Panc1 (cell line): ENCODE measurements around the gene ADCY2. TPM values are rescaled to one million over a fixed set of nuclear protein-coding genes. Genes with fewer than 3 reads are reported as not detected.

Source experiments
- ATAC-seq: fragments of 200-7000 bp; cut with Tn5 transposase; 2 replicates; pipeline ENCODE4 v1.9.1; 2020; ENCODE audit warnings: mild to moderate bottlenecking, moderate library complexity
- BruUV-seq: library from RNA; stranded (reverse); fragments of 400-500 nt; replicated peaks from 2 replicates; lab custom pipeline; 2021; lab: Mats Ljungman, UMichigan
- CTCF ChIA-PET: fragments of 300-600 bp; sonication (Branson Sonifier 250); formaldehyde crosslinking; loops from one replicate; lab custom pipeline; 2022; ENCODE audit warnings: antibody characterized with exemption; lab: Charles Lee
- POLR2A ChIA-PET: fragments of 300-600 bp; sonication (Branson Sonifier 250); formaldehyde crosslinking; loops from one replicate; lab custom pipeline; 2022; ENCODE audit warnings: antibody characterized with exemption; lab: Charles Lee
- DNase-seq: peaks from one replicate; pipeline ENCODE4 v3.0.0-alpha.2; 2010; ENCODE audit warnings: low read depth, low spot score
- H3K27ac ChIP-seq: 2 replicates; pipeline ENCODE4 v1.5.1; 2011; ENCODE audit warnings: mild to moderate bottlenecking, low read length, inconsistent platforms
- H3K27me3 ChIP-seq: fragments of 200-500 bp; sonication (Bioruptor generic); 2 replicates; pipeline ENCODE4 v1.6.0; 2014; ENCODE audit warnings: low read length, inconsistent platforms; ENCODE audit not compliant: control insufficient read depth, insufficient read depth
- H3K36me3 ChIP-seq: fragments of 200-500 bp; sonication (Bioruptor generic); 2 replicates; pipeline ENCODE4 v1.5.1; 2014; ENCODE audit warnings: inconsistent platforms, mild to moderate bottlenecking, low read length, moderate library complexity; ENCODE audit not compliant: control insufficient read depth, insufficient read depth
- H3K4me1 ChIP-seq: 2 replicates; pipeline ENCODE4 v1.5.1; 2011; ENCODE audit warnings: inconsistent platforms, mild to moderate bottlenecking, low read length, moderate library complexity; ENCODE audit not compliant: control insufficient read depth, insufficient read depth
- H3K4me3 ChIP-seq, 2 experiments: 2 replicates each; pipeline ENCODE4 v1.5.1; 2011 to 2012; ENCODE audit warnings: low read depth in 2 of 2, low read length in 2 of 2, mild to moderate bottlenecking in 2 of 2, inconsistent platforms in 1 of 2, moderate library complexity in 1 of 2
- H3K9me3 ChIP-seq: fragments of 200-500 bp; sonication (Bioruptor generic); 2 replicates; pipeline ENCODE4 v1.5.1; 2014; ENCODE audit warnings: low read depth, mild to moderate bottlenecking, inconsistent platforms, low read length, moderate library complexity; ENCODE audit not compliant: control insufficient read depth, insufficient read depth
- POLR2AphosphoS5 ChIP-seq: IDR thresholded peaks from 2 replicates; pipeline ENCODE4 v1.6.1; 2012; ENCODE audit warnings: mild to moderate bottlenecking, low read depth, low read length, moderate library complexity
- SIN3A ChIP-seq: IDR thresholded peaks from 2 replicates; pipeline ENCODE4 v1.6.1; 2012; ENCODE audit warnings: low read depth, mild to moderate bottlenecking, low read length, moderate library complexity, borderline replicate concordance; ENCODE audit not compliant: insufficient read depth
- TCF7L2 ChIP-seq: IDR thresholded peaks from 2 replicates; pipeline ENCODE4 v1.6.1; 2011; ENCODE audit warnings: mild to moderate bottlenecking, low read depth, low read length, inconsistent platforms
- in situ Hi-C: cut with HindIII; loops from 2 replicates; pipeline ENCODE4 v1.10.0; 2016; ENCODE audit warnings: low sequenced_read_pairs, low pct_unique_long_range_greater_than_20kb
- intact Hi-C: fragments of 100-400 bp; cut with micrococcal nuclease; formaldehyde crosslinking; loops from one replicate; pipeline ENCODE4 v1.10.0; 2022; ENCODE audit not compliant: unreplicated experiment
- total RNA-seq: library from RNA; stranded (reverse); gene quantifications from one replicate; pipeline ENCODE4 v1.2.1, GENCODE V29; 2021; ENCODE audit not compliant: unreplicated experiment
- TF ChIP-seq, protein P1 (sequence below), 2 experiments: IDR thresholded peaks; 2 replicates each; pipeline ENCODE4 v1.6.1; 2011 to 2012; ENCODE audit warnings: low read depth in 2 of 2, control low read depth in 1 of 2, low read length in 1 of 2, mild to moderate bottlenecking in 1 of 2, moderate library complexity in 1 of 2; ENCODE audit not compliant: insufficient read depth in 1 of 2
- TF ChIP-seq, protein P2 (sequence below): fragments of 450-650 bp; IDR thresholded peaks from 2 replicates; pipeline ENCODE4 v1.5.1; 2017; ENCODE audit warnings: mild to moderate bottlenecking

Gene ADCY2
- total RNA-seq, 1 experiment from 2014 or later: 0.13 TPM

DNA sequence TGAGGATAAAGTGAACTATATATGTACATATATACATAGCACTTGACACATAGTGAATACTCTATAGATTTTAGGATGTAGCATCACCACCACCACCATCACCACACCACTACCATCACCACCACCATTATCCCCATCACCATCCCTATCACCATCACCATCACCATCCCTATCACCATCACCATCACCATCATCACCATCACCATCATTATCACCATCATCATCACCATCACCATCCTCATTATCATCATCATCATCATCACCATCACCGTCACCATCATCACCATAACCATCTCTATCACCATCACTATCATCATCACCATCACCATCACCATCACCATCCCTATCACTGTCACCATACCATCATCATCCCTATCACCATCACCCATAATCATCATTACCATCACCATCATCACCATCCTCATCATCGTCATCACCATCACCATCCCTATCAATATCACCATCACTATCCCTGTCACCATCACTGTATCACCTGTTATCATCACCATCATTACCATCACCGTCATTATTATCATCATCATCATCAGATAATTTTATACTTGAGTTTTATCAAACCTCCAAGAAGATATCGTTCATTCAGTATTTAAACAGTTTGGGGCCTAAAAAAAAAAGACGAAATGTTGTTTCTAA lies 345.6 kb downstream of the ADCY2 start:
- no peak overlapping the region for H3K27ac ChIP-seq
- intact Hi-C loops: loop anchor here (10.0 kb wide), 1 partner anchor 347 kb away; the partner anchor contains the start of gene ADCY2
- CTCF ChIA-PET: no interaction called here
- H3K4me3 ChIP-seq: no peak overlapping the region
- H3K4me1 ChIP-seq: no peaks in the 10 kb centered on the region
- in situ Hi-C loops: no loop called here
- no peak for DNase-seq
- H3K36me3 ChIP-seq: no peaks in the 10 kb centered on the region
- TF ChIP-seq POLR2AphosphoS5 (no peak), SIN3A (no peak), TCF7L2 (no peak)
- TF ChIP-seq, protein P1, sequence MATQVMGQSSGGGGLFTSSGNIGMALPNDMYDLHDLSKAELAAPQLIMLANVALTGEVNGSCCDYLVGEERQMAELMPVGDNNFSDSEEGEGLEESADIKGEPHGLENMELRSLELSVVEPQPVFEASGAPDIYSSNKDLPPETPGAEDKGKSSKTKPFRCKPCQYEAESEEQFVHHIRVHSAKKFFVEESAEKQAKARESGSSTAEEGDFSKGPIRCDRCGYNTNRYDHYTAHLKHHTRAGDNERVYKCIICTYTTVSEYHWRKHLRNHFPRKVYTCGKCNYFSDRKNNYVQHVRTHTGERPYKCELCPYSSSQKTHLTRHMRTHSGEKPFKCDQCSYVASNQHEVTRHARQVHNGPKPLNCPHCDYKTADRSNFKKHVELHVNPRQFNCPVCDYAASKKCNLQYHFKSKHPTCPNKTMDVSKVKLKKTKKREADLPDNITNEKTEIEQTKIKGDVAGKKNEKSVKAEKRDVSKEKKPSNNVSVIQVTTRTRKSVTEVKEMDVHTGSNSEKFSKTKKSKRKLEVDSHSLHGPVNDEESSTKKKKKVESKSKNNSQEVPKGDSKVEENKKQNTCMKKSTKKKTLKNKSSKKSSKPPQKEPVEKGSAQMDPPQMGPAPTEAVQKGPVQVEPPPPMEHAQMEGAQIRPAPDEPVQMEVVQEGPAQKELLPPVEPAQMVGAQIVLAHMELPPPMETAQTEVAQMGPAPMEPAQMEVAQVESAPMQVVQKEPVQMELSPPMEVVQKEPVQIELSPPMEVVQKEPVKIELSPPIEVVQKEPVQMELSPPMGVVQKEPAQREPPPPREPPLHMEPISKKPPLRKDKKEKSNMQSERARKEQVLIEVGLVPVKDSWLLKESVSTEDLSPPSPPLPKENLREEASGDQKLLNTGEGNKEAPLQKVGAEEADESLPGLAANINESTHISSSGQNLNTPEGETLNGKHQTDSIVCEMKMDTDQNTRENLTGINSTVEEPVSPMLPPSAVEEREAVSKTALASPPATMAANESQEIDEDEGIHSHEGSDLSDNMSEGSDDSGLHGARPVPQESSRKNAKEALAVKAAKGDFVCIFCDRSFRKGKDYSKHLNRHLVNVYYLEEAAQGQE (IDR thresholded peaks at IDR 0.05; ENCODE audit: insufficient read depth in 1 of 2, low read depth in 2 of 2, low read length in 1 of 2): no peak
- TF ChIP-seq, protein P2, sequence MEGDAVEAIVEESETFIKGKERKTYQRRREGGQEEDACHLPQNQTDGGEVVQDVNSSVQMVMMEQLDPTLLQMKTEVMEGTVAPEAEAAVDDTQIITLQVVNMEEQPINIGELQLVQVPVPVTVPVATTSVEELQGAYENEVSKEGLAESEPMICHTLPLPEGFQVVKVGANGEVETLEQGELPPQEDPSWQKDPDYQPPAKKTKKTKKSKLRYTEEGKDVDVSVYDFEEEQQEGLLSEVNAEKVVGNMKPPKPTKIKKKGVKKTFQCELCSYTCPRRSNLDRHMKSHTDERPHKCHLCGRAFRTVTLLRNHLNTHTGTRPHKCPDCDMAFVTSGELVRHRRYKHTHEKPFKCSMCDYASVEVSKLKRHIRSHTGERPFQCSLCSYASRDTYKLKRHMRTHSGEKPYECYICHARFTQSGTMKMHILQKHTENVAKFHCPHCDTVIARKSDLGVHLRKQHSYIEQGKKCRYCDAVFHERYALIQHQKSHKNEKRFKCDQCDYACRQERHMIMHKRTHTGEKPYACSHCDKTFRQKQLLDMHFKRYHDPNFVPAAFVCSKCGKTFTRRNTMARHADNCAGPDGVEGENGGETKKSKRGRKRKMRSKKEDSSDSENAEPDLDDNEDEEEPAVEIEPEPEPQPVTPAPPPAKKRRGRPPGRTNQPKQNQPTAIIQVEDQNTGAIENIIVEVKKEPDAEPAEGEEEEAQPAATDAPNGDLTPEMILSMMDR: no peak
- H3K9me3 ChIP-seq: no peaks in the 10 kb centered on the region
- ATAC-seq: no peak
- POLR2A ChIA-PET: no interaction called here
- no TSS peak for BruUV-seq
- no peaks in the 10 kb centered on the region for H3K27me3 ChIP-seq

DNA sequence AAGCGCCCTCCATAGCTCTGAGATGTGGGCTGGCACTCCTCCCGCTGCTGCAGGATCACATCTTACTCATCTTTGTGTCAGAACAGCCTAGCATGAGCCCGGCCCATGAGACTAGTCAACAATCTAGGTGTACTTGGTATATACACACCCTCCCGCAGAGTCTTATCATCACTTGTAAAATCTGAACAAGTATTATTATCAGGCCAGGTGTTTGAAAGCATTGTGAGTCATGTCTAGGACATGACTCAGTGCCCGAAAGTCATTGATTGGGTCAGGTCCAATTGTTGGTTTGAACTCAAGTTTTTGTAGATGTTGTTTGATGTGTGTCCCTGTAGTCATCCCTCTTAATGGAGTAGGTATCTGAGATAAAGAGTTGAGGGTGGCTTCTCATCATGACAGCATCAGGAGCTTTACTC lies 346.3 kb downstream of the ADCY2 start:
- no peak overlapping the region for H3K4me3 ChIP-seq
- in situ Hi-C loops: no loop called here
- intact Hi-C loops: loop anchor here (10.0 kb wide), 1 partner anchor 347 kb away; the partner anchor contains the start of gene ADCY2
- BruUV-seq: no TSS peak
- peak; percentile 34; the same call in 1 of the 2 replicates for ATAC-seq
- H3K36me3 ChIP-seq: no peaks in the 10 kb centered on the region
- ChIA-PET CTCF (no interaction called here), POLR2A (no interaction called here)
- no peaks in the 10 kb centered on the region for H3K9me3 ChIP-seq
- no peaks in the 10 kb centered on the region for H3K27me3 ChIP-seq
- no peak for DNase-seq
- no peaks in the 10 kb centered on the region for H3K4me1 ChIP-seq
- TF ChIP-seq, protein P1 (IDR thresholded peaks at IDR 0.05; ENCODE audit: insufficient read depth in 1 of 2, low read depth in 2 of 2, low read length in 1 of 2): no peak
- TF ChIP-seq SIN3A (no peak), POLR2AphosphoS5 (no peak), TCF7L2 (no peak)
- TF ChIP-seq, protein P2: no peak
- H3K27ac ChIP-seq: no peak overlapping the region
